NCI-H345 treated with DMSO at 0.1 percent for 48 hours (cell line): ENCODE results near the gene NEO1.

Experiments
- DNase-seq: peaks from one replicate; lab custom pipeline; 2025; ENCODE audit not compliant: unreplicated experiment; lab: John Stamatoyannopoulos, UW

NEO1 gene

GRCh38 chr15:73051807-73052652, at the start of gene NEO1:
Gene NEO1 (plus strand): TSS chr15:73052463. CDS start chr15:73052676, 213 bp downstream.
- DNase-seq: peak; percentile 39

- no peak for DNase-seq
Measured at GRCh38 chr15:73004462-73004861, 47.8 kb upstream of the NEO1 start.

GRCh38 chr15:73005032-73005431, 47.2 kb upstream of the NEO1 start:
- DNase-seq: no peak

- DNase-seq: no peak
Measured at GRCh38 chr15:73005446-73005845, 46.8 kb upstream of the NEO1 start.

GRCh38 chr15:73006523-73006922, 45.7 kb upstream of the NEO1 start:
- no peak for DNase-seq

GRCh38 chr15:73009066-73010056, 42.9 kb upstream of the NEO1 start:
- no peak for DNase-seq

GRCh38 chr15:73010154-73011152, 41.8 kb upstream of the NEO1 start:
- DNase-seq: no peak

GRCh38 chr15:73014904-73015303, 37.4 kb upstream of the NEO1 start:
- no peak for DNase-seq

- DNase-seq: no peak
Measured at GRCh38 chr15:73015493-73015892, 36.8 kb upstream of the NEO1 start.

GRCh38 chr15:73017987-73018386, 34.3 kb upstream of the NEO1 start:
- DNase-seq: no peak

- no peak for DNase-seq
Measured at GRCh38 chr15:73019154-73019553, 33.1 kb upstream of the NEO1 start.

GRCh38 chr15:73019601-73020146, 32.6 kb upstream of the NEO1 start:
- DNase-seq: no peak

GRCh38 chr15:73021139-73021621, 31.1 kb upstream of the NEO1 start:
- no peak for DNase-seq

GRCh38 chr15:73022161-73022560, 30.1 kb upstream of the NEO1 start:
- DNase-seq: no peak

GRCh38 chr15:73023071-73023470, 29.2 kb upstream of the NEO1 start:
- DNase-seq: no peak

GRCh38 chr15:73024168-73024567, 28.1 kb upstream of the NEO1 start:
- no peak for DNase-seq

GRCh38 chr15:73026511-73027054, 25.7 kb upstream of the NEO1 start:
- no peak for DNase-seq

GRCh38 chr15:73028031-73028430, 24.2 kb upstream of the NEO1 start:
- no peak for DNase-seq

GRCh38 chr15:73028831-73029451, 23.3 kb upstream of the NEO1 start:
- no peak for DNase-seq
